KMS-11 (cell line): Measurements from ENCODE around the gene CYP27C1.
"Not testable (repeated sequence)": the region's sequence is repeated elsewhere in the genome, so short reads cannot be mapped to it uniquely, and the experiment has no call there.

ENCODE experiments used
- H2AFZ ChIP-seq: fragments of 200-600 bp; sonication (generic); 2 replicates; pipeline ENCODE4 v1.6.1; 2016; ENCODE audit warnings: antibody characterized with exemption, mixed run types, low read depth
- H3K27ac ChIP-seq: fragments of 200-600 bp; sonication (generic); 2 replicates; pipeline ENCODE4 v1.6.1; 2016; ENCODE audit warnings: mild to moderate bottlenecking, mixed run types
- H3K27me3 ChIP-seq: fragments of 200-600 bp; sonication (generic); 2 replicates; pipeline ENCODE4 v1.6.1; 2017; ENCODE audit warnings: mild to moderate bottlenecking, low read depth, mixed run types, moderate library complexity; ENCODE audit not compliant: insufficient read depth
- H3K36me3 ChIP-seq: fragments of 200-600 bp; sonication (generic); 2 replicates; pipeline ENCODE4 v1.6.1; 2017; ENCODE audit warnings: mild to moderate bottlenecking, mixed run types; ENCODE audit not compliant: insufficient read depth
- H3K4me1 ChIP-seq: fragments of 200-600 bp; sonication (generic); 2 replicates; pipeline ENCODE4 v1.6.1; 2016; ENCODE audit warnings: mild to moderate bottlenecking, low read depth, mixed run types; ENCODE audit not compliant: poor library complexity, severe bottlenecking
- H3K4me2 ChIP-seq: fragments of 200-600 bp; sonication (generic); 2 replicates; pipeline ENCODE4 v1.7.0; 2016; ENCODE audit warnings: mild to moderate bottlenecking, mixed run types
- H3K4me3 ChIP-seq: fragments of 200-600 bp; sonication (generic); IDR thresholded peaks from 2 replicates; pipeline ENCODE4 v1.6.1; 2017; ENCODE audit warnings: low read depth, low read length, mixed read lengths; ENCODE audit not compliant: insufficient read depth
- H3K79me2 ChIP-seq: fragments of 200-600 bp; sonication (generic); 2 replicates; pipeline ENCODE4 v1.6.1; 2016; ENCODE audit warnings: low read depth, mixed run types; ENCODE audit not compliant: insufficient read depth
- H3K9ac ChIP-seq: fragments of 200-600 bp; sonication (generic); 2 replicates; pipeline ENCODE4 v1.6.1; 2016; ENCODE audit warnings: mild to moderate bottlenecking, mixed run types
- H4K20me1 ChIP-seq: fragments of 200-600 bp; sonication (generic); 2 replicates; pipeline ENCODE4 v1.6.1; 2016; ENCODE audit warnings: mild to moderate bottlenecking, mixed run types; ENCODE audit not compliant: insufficient read depth
- TF ChIP-seq, protein P1 (sequence below): fragments of 200-600 bp; sonication (generic); conservative IDR thresholded peaks from 2 replicates; pipeline ENCODE4 v1.6.1; 2017; ENCODE audit warnings: low read depth, mild to moderate bottlenecking, antibody characterized with exemption, low read length, moderate library complexity, mixed read lengths

Gene CYP27C1

GRCh38 chr2:127256381-127256780 lies 36.3 kb upstream of the CYP27C1 start:
- Histone ChIP-seq H3K79me2 (no peaks in the 10 kb centered on the region), H3K4me2 (no peak overlapping the region), H3K36me3 (no peaks in the 10 kb centered on the region), H4K20me1 (no peaks in the 10 kb centered on the region), H2AFZ (no peak overlapping the region), H3K4me1 (no peaks in the 10 kb centered on the region), H3K9ac (no peak overlapping the region), H3K4me3 (no peak overlapping the region), H3K27ac (no peak overlapping the region), H3K27me3 (no peaks in the 10 kb centered on the region)
- TF ChIP-seq, protein P1, sequence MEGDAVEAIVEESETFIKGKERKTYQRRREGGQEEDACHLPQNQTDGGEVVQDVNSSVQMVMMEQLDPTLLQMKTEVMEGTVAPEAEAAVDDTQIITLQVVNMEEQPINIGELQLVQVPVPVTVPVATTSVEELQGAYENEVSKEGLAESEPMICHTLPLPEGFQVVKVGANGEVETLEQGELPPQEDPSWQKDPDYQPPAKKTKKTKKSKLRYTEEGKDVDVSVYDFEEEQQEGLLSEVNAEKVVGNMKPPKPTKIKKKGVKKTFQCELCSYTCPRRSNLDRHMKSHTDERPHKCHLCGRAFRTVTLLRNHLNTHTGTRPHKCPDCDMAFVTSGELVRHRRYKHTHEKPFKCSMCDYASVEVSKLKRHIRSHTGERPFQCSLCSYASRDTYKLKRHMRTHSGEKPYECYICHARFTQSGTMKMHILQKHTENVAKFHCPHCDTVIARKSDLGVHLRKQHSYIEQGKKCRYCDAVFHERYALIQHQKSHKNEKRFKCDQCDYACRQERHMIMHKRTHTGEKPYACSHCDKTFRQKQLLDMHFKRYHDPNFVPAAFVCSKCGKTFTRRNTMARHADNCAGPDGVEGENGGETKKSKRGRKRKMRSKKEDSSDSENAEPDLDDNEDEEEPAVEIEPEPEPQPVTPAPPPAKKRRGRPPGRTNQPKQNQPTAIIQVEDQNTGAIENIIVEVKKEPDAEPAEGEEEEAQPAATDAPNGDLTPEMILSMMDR = no peak

- Histone ChIP-seq H3K4me1 (no peaks in the 10 kb centered on the region), H3K27me3 (no peaks in the 10 kb centered on the region), H3K4me2 (no peak overlapping the region), H3K9ac (no peak overlapping the region), H3K36me3 (no peaks in the 10 kb centered on the region), H2AFZ (no peak overlapping the region), H4K20me1 (no peaks in the 10 kb centered on the region), H3K27ac (no peak overlapping the region), H3K4me3 (no peak overlapping the region), H3K79me2 (no peaks in the 10 kb centered on the region)
- TF ChIP-seq, protein P1 = no peak
Observed at GRCh38 chr2:127255721-127256120, 35.6 kb upstream of the CYP27C1 start.

DNA sequence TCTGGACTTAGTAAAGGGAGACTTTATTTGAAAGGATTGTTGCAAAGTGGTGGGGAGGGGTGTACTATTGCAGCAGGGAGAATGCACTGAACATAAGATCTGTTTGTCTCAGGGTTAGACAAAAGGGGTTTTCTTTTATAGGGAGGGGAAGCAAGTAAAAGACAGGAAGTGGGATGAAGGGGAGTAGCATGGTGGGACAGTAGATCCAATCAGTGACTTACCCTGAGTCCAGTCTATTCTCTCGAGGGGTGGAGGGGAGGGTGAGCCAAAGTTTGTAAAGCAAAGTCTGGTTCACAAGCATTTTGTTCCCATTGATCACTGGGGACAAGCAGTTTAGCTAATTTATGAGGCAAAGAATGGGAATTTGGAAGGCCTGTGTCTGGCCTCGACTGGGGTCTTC lies 35.0 kb upstream of the CYP27C1 start:
- no peaks in the 10 kb centered on the region for H4K20me1 ChIP-seq
- H3K4me2 ChIP-seq = no peak overlapping the region
- H3K36me3 ChIP-seq = no peaks in the 10 kb centered on the region
- no peaks in the 10 kb centered on the region for H3K4me1 ChIP-seq
- H3K79me2 ChIP-seq = no peaks in the 10 kb centered on the region
- no peak overlapping the region for H2AFZ ChIP-seq
- no peaks in the 10 kb centered on the region for H3K27me3 ChIP-seq
- H3K4me3 ChIP-seq = no peak overlapping the region
- TF ChIP-seq, protein P1 = no peak
- no peak overlapping the region for H3K27ac ChIP-seq
- H3K9ac ChIP-seq = no peak overlapping the region

GRCh38 chr2:127254386-127254981 lies 34.4 kb upstream of the CYP27C1 start:
- Histone ChIP-seq H3K4me3 (no peak overlapping the region), H4K20me1 (no peaks in the 10 kb centered on the region), H3K9ac (no peak overlapping the region), H3K27ac (no peak overlapping the region), H3K79me2 (no peaks in the 10 kb centered on the region), H3K4me1 (no peaks in the 10 kb centered on the region), H3K27me3 (no peaks in the 10 kb centered on the region), H3K4me2 (no peak overlapping the region), H3K36me3 (no peaks in the 10 kb centered on the region), H2AFZ (no peak overlapping the region)
- TF ChIP-seq, protein P1 = no peak

- not testable (repeated sequence) for H4K20me1 ChIP-seq, H3K79me2 ChIP-seq, H3K27me3 ChIP-seq, H3K4me3 ChIP-seq, H3K36me3 ChIP-seq, H3K4me1 ChIP-seq, H3K9ac ChIP-seq, H3K4me2 ChIP-seq, H3K27ac ChIP-seq, H2AFZ ChIP-seq
Observed at GRCh38 chr2:127241184-127241583, 21.1 kb upstream of the CYP27C1 start.
